Left lung (tissue), 10 donors: ENCODE results near the gene CCBE1. TPM values are rescaled to one million over a fixed set of nuclear protein-coding genes. Genes with fewer than 3 reads are reported as not detected.

ENCODE experiments used
- ATAC-seq: fragments of 200-7000 bp; cut with Tn5 transposase; one replicate; pipeline ENCODE4 v1.9.1; 2020; ENCODE audit warnings: moderate library complexity
- DNase-seq, 4 donors: peaks; one replicate each; pipeline ENCODE4 v3.0.0-alpha.2; 2013 to 2020
- H3K27ac ChIP-seq, 2 donors: fragments of 200-600 bp; sonication (generic) in 1 of 2; one replicate each; pipeline versions ENCODE4 v1.5.0 to v1.8.0; 2020 to 2021
- H3K27me3 ChIP-seq, 2 donors: fragments of 200-600 bp; sonication (generic) in 1 of 2; one replicate each; pipeline versions ENCODE4 v1.5.0 to v1.8.0; 2020 to 2021
- H3K36me3 ChIP-seq, 2 donors: fragments of 200-600 bp; sonication (generic) in 1 of 2; one replicate each; pipeline versions ENCODE4 v1.5.0 to v1.8.0; 2020 to 2021
- H3K4me1 ChIP-seq, 2 donors: fragments of 200-600 bp; one replicate each; pipeline ENCODE4 v1.8.0; 2021
- H3K4me3 ChIP-seq, 2 donors: fragments of 200-600 bp; sonication (generic) in 1 of 2; one replicate each; pipeline versions ENCODE4 v1.5.0 to v1.8.0; 2020 to 2021; ENCODE audit warnings: mild to moderate bottlenecking in 1 of 2
- H3K9me3 ChIP-seq, 2 donors: fragments of 200-600 bp; sonication (generic) in 1 of 2; one replicate each; pipeline versions ENCODE4 v1.5.0 to v1.8.0; 2020 to 2021
- intact Hi-C, 2 donors: fragments of 100-400 bp; cut with DNase I; formaldehyde crosslinking; loops; one replicate each; pipeline versions ENCODE4 v1.11.2 to v1.14.2; 2022
- polyA plus RNA-seq, 6 donors: library from polyadenylated mRNA; unstranded; fragments of 120-200 nt; gene quantifications; one replicate each; pipeline ENCODE4 v1.2.1, GENCODE V29; 2013; ENCODE audit not compliant: insufficient read length in 6 of 6
- total RNA-seq, 2 donors: library from RNA; stranded (reverse); fragmentation: NEBNext Ultra II Directional; extraction: Animal tissue kit (Norgen Biotek cat#: 25700); gene quantifications; one replicate each; pipeline ENCODE4 v1.2.1, GENCODE V29; 2021
- TF ChIP-seq, protein P1 (sequence below), 2 donors: fragments of 200-600 bp; sonication (generic) in 1 of 2; IDR thresholded peaks; one replicate each; pipeline versions ENCODE4 v1.5.0 to v1.8.0; 2021; ENCODE audit warnings: antibody characterized with exemption in 2 of 2
- donor health status: DM: no; HTN: yes; CAD: no.
- donor health status: DM: no; HTN: no; CAD: no.

The CCBE1 gene
- total and polyA plus RNA-seq, 8 donors = 16.0 to 96.5 (median 84.1) TPM

DNA sequence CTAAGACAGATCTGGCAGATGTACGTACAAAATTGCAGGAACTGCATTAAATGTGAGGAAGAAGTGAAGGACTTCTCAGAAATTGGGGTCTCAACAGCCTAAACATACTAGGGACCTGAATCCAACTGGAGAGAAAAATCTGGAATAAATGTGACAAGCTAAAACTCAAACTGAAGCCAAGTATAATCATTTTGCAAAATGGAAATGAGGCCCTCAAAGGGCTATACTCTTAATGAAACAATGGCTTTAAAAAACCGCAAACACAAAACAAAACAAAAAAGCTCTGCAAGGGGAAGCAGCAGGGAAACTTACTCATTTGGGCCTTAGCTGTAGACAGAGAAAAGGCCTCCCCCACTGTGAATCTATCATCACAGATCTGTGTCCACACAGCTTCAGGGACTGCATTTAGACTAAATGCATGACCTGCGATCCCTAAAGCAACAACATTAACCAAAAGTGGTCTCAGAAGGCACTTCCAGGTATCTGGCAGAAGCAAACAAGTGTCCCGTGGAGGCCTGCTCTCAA, 63.2 kb downstream of the CCBE1 start:
- H3K36me3 ChIP-seq = no peaks in the 10 kb centered on the region
- intact Hi-C loops = no loop called here
- H3K27me3 ChIP-seq = no peaks in the 10 kb centered on the region
- H3K27ac ChIP-seq = no peak overlapping the region
- DNase-seq (no peak), ATAC-seq (no peak)
- no peak overlapping the region for H3K4me3 ChIP-seq
- H3K9me3 ChIP-seq = no peaks in the 10 kb centered on the region
- TF ChIP-seq, protein P1, sequence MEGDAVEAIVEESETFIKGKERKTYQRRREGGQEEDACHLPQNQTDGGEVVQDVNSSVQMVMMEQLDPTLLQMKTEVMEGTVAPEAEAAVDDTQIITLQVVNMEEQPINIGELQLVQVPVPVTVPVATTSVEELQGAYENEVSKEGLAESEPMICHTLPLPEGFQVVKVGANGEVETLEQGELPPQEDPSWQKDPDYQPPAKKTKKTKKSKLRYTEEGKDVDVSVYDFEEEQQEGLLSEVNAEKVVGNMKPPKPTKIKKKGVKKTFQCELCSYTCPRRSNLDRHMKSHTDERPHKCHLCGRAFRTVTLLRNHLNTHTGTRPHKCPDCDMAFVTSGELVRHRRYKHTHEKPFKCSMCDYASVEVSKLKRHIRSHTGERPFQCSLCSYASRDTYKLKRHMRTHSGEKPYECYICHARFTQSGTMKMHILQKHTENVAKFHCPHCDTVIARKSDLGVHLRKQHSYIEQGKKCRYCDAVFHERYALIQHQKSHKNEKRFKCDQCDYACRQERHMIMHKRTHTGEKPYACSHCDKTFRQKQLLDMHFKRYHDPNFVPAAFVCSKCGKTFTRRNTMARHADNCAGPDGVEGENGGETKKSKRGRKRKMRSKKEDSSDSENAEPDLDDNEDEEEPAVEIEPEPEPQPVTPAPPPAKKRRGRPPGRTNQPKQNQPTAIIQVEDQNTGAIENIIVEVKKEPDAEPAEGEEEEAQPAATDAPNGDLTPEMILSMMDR (IDR thresholded peaks at IDR 0.05) = no peak
- no peaks in the 10 kb centered on the region for H3K4me1 ChIP-seq

DNA sequence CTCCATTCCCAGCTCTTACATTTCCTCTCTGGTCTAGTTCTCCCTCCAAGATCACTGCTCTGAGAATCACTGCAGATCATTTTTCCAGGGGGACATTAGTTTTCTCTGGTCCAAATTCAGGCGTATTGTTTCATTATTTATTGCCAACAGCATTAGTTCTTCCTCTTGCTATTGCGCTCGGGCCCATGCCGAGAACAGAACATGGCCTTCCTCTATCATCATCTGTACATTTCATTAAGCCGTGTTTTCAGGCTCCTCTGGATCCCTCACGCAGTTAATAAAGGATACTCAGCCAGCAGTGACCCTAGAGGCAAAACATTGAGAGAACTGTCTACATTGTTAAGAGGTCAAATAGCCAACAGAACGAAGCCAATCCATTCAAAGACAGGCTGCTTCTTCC, 63.9 kb downstream of the CCBE1 start:
- TF ChIP-seq, protein P1 (IDR thresholded peaks at IDR 0.05) = no peak
- Histone ChIP-seq H3K4me3 (no peak overlapping the region), H3K27ac (peak overlapping the region in 1 of 2 donors; percentile 23), H3K9me3 (no peaks in the 10 kb centered on the region), H3K36me3 (no peaks in the 10 kb centered on the region), H3K27me3 (no peaks in the 10 kb centered on the region), H3K4me1 (no peaks in the 10 kb centered on the region)
- no peak for ATAC-seq
- DNase-seq = no peak
- intact Hi-C loops = no loop called here

DNA sequence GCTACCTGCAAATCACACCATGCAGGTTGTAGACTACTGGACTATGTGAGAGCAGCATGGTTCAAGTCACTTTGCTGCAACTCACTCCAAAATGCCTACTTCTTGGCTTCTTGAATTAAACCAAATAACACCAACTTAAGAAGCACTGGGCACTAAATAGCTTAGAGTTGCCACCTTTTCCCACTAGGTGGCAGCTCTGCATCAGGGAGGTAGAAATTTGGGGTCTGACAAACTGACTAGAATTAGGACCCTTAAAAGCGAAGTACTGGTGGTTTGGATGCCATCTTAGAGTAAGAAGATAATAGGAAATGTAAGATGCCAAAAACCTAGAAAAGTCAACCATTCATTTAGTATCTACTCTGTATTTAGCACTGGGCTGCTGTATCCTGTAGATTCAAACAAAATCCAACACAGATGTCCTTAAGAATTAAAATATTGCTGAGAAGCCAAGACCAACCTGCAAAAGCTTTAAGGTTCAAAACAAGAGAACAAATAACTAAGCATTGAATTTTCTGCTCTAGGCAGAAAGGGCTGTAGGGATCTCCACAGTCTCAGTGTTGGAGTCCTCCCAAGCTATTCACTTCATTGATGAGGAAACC, 65.5 kb downstream of the CCBE1 start:
- intact Hi-C loops = no loop called here
- ATAC-seq (peak; percentile 40), DNase-seq (peak in 1 of 4 donors; percentile 30)
- Histone ChIP-seq H3K4me3 (no peak overlapping the region), H3K36me3 (no peaks in the 10 kb centered on the region), H3K4me1 (no peaks in the 10 kb centered on the region), H3K9me3 (no peaks in the 10 kb centered on the region), H3K27me3 (no peaks in the 10 kb centered on the region), H3K27ac (no peak overlapping the region)
- TF ChIP-seq, protein P1 (IDR thresholded peaks at IDR 0.05) = peak; percentile 36 to 47

- H3K27ac ChIP-seq = no peak overlapping the region
- ATAC-seq = no peak
- no peak for DNase-seq
- TF ChIP-seq, protein P1 (IDR thresholded peaks at IDR 0.05) = no peak
- no peaks in the 10 kb centered on the region for H3K36me3 ChIP-seq
- no peaks in the 10 kb centered on the region for H3K9me3 ChIP-seq
- no peak overlapping the region for H3K4me3 ChIP-seq
- H3K4me1 ChIP-seq = no peaks in the 10 kb centered on the region
- intact Hi-C loops = no loop called here
- H3K27me3 ChIP-seq = no peaks in the 10 kb centered on the region
Measured at GRCh38 chr18:59629894-59630293, 67.3 kb downstream of the CCBE1 start.

DNA sequence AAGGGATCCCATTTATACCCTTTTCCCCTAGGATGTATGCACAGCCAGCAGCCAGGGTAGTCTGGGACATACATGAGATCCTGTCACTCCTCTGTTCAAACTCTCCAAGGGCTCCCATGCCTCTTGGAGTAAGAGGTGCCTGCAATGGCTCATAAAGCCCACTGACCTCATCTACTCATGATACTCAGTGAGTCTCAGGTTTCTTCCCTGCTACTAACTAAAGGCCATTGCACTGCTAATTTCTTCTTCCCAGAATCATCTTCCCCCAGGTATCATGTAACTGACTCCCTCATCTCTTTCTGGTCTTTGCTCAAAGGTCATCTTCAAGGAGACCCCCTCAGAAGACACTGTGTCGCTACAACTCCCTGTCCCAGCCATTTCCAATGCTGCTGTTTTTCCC, 68.2 kb downstream of the CCBE1 start:
- DNase-seq (no peak), ATAC-seq (no peak)
- no peak overlapping the region for H3K27ac ChIP-seq
- intact Hi-C loops = no loop called here
- no peaks in the 10 kb centered on the region for H3K36me3 ChIP-seq
- no peaks in the 10 kb centered on the region for H3K4me1 ChIP-seq
- no peak overlapping the region for H3K4me3 ChIP-seq
- H3K27me3 ChIP-seq = no peaks in the 10 kb centered on the region
- no peaks in the 10 kb centered on the region for H3K9me3 ChIP-seq
- TF ChIP-seq, protein P1 (IDR thresholded peaks at IDR 0.05) = no peak
